ENCODE data around the gene C2orf42. TPM values are rescaled to one million over a fixed set of nuclear protein-coding genes. Genes with fewer than 3 reads are reported as not detected.
"Not testable (repeated sequence)": the region's sequence is repeated elsewhere in the genome, so short reads cannot be mapped to it uniquely, and the experiment has no call there.

Gene C2orf42
- total RNA-seq, 3 donors from 2014 or later (not counting 1 experiment from before 2014, with no cell fraction given) = 22.7 to 31.5 (median 25.7) TPM

DNA sequence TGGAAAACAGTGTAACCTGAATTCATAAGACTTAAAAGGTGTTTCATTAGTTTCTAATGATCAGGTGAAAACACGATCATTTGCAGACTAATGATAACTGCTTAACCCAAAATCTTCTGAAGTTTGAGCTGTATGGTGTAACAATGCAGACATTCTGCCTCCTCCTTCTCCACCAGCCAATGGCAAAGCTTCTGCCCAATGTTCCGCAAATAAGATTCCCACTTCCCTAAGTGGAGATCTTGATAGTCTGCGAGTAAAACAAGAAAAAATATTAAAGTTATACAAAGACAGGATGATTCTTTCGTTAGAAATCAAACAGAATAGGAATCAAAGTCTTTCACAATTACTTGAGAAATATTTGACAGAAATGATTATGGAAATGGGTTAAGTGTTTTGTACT, 8.1 kb downstream of the C2orf42 start:
- no peak overlapping the region for H3K4me3 ChIP-seq (ENCODE audit: low read length)
- no peaks in the 10 kb centered on the region for H3K27me3 ChIP-seq (ENCODE audit: control insufficient read depth, insufficient read depth, low read length)
- Mint-ChIP-seq H3K27ac (peak overlapping the region in 1 of 2 donors; percentile 80), H3K4me1 (peaks cover 11 to 16% of the 10 kb centered on the region in 2 donors), H3K36me3 (no peaks in the 10 kb centered on the region), H3K27me3 (ENCODE audit: low read depth in 2 of 2) (no peaks in the 10 kb centered on the region), H3K9me3 (no peaks in the 10 kb centered on the region), H3K4me3 (peak overlapping the region; percentile 6)
- DNase-seq = no peak
- ATAC-seq = no peak
- H3K27ac ChIP-seq (ENCODE audit: low read length) = no peak overlapping the region
- 95% methylated on average over 2 of the region's 4 CpGs for WGBS (ENCODE audit: insufficient coverage)
- TF ChIP-seq, protein P1, sequence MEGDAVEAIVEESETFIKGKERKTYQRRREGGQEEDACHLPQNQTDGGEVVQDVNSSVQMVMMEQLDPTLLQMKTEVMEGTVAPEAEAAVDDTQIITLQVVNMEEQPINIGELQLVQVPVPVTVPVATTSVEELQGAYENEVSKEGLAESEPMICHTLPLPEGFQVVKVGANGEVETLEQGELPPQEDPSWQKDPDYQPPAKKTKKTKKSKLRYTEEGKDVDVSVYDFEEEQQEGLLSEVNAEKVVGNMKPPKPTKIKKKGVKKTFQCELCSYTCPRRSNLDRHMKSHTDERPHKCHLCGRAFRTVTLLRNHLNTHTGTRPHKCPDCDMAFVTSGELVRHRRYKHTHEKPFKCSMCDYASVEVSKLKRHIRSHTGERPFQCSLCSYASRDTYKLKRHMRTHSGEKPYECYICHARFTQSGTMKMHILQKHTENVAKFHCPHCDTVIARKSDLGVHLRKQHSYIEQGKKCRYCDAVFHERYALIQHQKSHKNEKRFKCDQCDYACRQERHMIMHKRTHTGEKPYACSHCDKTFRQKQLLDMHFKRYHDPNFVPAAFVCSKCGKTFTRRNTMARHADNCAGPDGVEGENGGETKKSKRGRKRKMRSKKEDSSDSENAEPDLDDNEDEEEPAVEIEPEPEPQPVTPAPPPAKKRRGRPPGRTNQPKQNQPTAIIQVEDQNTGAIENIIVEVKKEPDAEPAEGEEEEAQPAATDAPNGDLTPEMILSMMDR (IDR thresholded peaks at IDR 0.05) = no peak
- no peaks in the 10 kb centered on the region for H3K9me3 ChIP-seq (ENCODE audit: control insufficient read depth, insufficient read depth, low read length)
- peaks cover 26% of the 10 kb centered on the region for H3K4me1 ChIP-seq (ENCODE audit: control insufficient read depth, insufficient read depth, low read length)
- peaks cover 12% of the 10 kb centered on the region for H3K36me3 ChIP-seq (ENCODE audit: control insufficient read depth, insufficient read depth, low read length)
- intact Hi-C loops (cut with micrococcal nuclease) = no loop called here

DNA sequence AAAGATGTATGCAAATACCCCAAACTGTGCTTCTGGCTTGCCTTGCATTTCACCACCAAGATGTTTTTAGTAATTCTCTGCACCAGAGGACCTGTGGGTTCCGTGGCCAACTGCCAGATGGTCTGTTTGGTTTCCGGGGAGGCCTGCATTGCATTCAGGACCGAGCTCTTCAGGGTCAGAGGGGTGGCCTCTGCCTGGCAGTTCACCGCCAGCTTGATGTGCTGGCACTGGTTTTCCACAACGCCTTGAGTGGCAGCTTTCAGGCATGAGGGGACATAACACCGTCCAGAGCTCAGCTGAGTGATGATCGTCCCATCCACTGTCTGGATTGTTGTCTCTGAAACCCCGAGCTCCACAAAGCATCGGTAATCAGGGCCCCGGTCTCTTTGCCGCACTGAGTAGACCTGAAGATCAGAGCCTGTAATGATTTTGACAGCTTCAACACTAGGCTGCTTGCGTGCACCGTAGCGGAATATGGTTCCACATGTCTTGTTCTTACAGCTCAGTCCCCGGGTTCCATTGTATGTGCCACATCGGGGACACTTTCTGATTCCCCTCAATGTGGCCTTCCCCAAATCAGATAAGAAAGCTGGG, 9.4 kb downstream of the C2orf42 start:
- ATAC-seq = peak; percentile 61 to 79 (median 67)
- no peaks in the 10 kb centered on the region for H3K27me3 ChIP-seq (ENCODE audit: control insufficient read depth, insufficient read depth, low read length)
- peak in 1 of 2 donors; percentile 20 for DNase-seq
- WGBS (ENCODE audit: insufficient coverage) = 49% methylated on average over 16 of the region's 16 CpGs
- no peaks in the 10 kb centered on the region for H3K9me3 Mint-ChIP-seq
- peak overlapping the region; percentile 68 for H3K27ac ChIP-seq (ENCODE audit: low read length)
- TF ChIP-seq, protein P1 (IDR thresholded peaks at IDR 0.05) = no peak
- peaks cover 11 to 16% of the 10 kb centered on the region in 2 donors for H3K4me1 Mint-ChIP-seq
- H3K4me3 ChIP-seq (ENCODE audit: low read length) = no peak overlapping the region
- H3K4me3 Mint-ChIP-seq = peak overlapping the region; percentile 69
- H3K9me3 ChIP-seq (ENCODE audit: control insufficient read depth, insufficient read depth, low read length) = no peaks in the 10 kb centered on the region
- H3K27me3 Mint-ChIP-seq (ENCODE audit: low read depth in 2 of 2) = no peaks in the 10 kb centered on the region
- no peaks in the 10 kb centered on the region for H3K36me3 Mint-ChIP-seq
- H3K4me1 ChIP-seq (ENCODE audit: control insufficient read depth, insufficient read depth, low read length) = peaks cover 26% of the 10 kb centered on the region
- intact Hi-C loops (cut with micrococcal nuclease) = no loop called here
- H3K27ac Mint-ChIP-seq = peak overlapping the region; percentile 80 to 82
- H3K36me3 ChIP-seq (ENCODE audit: control insufficient read depth, insufficient read depth, low read length) = peaks cover 22% of the 10 kb centered on the region

DNA sequence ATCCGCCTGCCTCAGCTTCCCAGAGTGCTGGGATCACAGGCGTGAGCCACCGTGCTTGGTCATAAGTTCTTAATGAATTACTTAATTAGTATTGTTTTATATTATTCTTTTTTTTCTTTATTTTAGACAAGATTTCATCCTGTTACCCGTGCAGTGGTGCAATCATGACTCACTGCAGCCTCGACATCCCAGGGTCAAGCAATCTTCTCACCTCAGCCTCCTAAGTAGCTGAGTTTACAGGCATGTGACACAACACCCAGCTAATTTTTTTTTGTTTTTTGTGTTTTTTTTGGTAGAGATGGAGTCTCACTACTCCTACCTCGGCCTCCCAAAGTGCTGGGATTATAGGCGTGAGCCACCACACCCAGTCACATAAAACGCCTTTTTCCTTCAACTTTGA, 17.3 kb downstream of the C2orf42 start:
- Histone ChIP-seq H3K9me3 (ENCODE audit: control insufficient read depth, insufficient read depth, low read length) (no peaks in the 10 kb centered on the region), H3K4me3 (ENCODE audit: low read length) (no peak overlapping the region), H3K36me3 (ENCODE audit: control insufficient read depth, insufficient read depth, low read length) (peaks cover 59% of the 10 kb centered on the region), H3K27me3 (ENCODE audit: control insufficient read depth, insufficient read depth, low read length) (no peaks in the 10 kb centered on the region), H3K4me1 (ENCODE audit: control insufficient read depth, insufficient read depth, low read length) (no peaks in the 10 kb centered on the region), H3K27ac (ENCODE audit: low read length) (no peak overlapping the region)
- 96% methylated on average over 6 of the region's 8 CpGs for WGBS (ENCODE audit: insufficient coverage)
- ATAC-seq (no peak), DNase-seq (no peak)
- Mint-ChIP-seq H3K36me3 (peaks cover 18% of the 10 kb centered on the region), H3K4me3 (no peak overlapping the region), H3K27ac (no peak overlapping the region), H3K4me1 (no peaks in the 10 kb centered on the region), H3K27me3 (ENCODE audit: low read depth in 2 of 2) (no peaks in the 10 kb centered on the region), H3K9me3 (no peaks in the 10 kb centered on the region)
- intact Hi-C loops (cut with micrococcal nuclease) = no loop called here
- TF ChIP-seq, protein P1 (IDR thresholded peaks at IDR 0.05) = no peak

DNA sequence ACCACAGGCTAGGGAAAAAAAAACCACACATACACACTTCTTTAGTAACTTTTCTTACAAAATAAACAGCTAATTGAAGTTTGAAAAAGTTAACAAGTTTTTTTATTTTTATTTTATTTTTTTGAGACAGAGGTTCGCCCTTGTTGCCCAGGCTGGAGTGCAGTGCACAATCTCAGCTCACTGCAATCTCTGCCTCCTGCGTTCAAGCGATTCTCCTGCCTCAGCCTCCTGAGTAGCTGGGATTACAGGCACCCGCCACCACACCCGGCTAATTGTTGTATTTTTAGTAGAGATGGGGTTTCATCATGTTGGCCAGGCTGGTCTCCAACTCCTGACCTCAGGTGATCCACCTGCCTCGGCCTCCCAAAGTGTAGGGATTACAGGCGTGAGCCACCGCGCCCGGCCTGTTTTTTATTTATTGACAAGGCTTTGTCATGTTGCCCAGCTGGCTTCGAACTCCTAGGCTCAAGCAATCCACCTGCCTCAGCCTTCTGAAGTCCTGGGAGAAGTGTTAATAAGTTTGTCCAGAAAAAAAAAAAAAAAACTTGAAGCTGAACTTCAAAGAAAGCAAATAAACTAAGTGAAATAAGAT, 21.1 kb downstream of the C2orf42 start:
- H3K4me1 ChIP-seq (ENCODE audit: control insufficient read depth, insufficient read depth, low read length); DNase-seq; H3K27ac Mint-ChIP-seq; H3K27me3 Mint-ChIP-seq (ENCODE audit: low read depth in 2 of 2); H3K27ac ChIP-seq (ENCODE audit: low read length); intact Hi-C loops (cut with micrococcal nuclease); ATAC-seq; H3K36me3 Mint-ChIP-seq; H3K27me3 ChIP-seq (ENCODE audit: control insufficient read depth, insufficient read depth, low read length); H3K4me3 Mint-ChIP-seq; H3K4me3 ChIP-seq (ENCODE audit: low read length); H3K9me3 ChIP-seq (ENCODE audit: control insufficient read depth, insufficient read depth, low read length); H3K9me3 Mint-ChIP-seq; H3K4me1 Mint-ChIP-seq: not testable (repeated sequence)
- H3K36me3 ChIP-seq (ENCODE audit: control insufficient read depth, insufficient read depth, low read length) = peaks cover 53% of the 10 kb centered on the region
- WGBS (ENCODE audit: insufficient coverage) = 98% methylated on average over 9 of the region's 11 CpGs
